Left lung (tissue), 10 donors: Measurements from ENCODE around the gene FKBP3. TPM values are rescaled to one million over a fixed set of nuclear protein-coding genes. Genes with fewer than 3 reads are reported as not detected.

Experiments used
- ATAC-seq: fragments of 200-7000 bp; cut with Tn5 transposase; one replicate; pipeline ENCODE4 v1.9.1; 2020; ENCODE audit warnings: moderate library complexity
- DNase-seq, 4 donors: peaks; one replicate each; pipeline ENCODE4 v3.0.0-alpha.2; 2013 to 2020
- H3K27ac ChIP-seq, 2 donors: fragments of 200-600 bp; sonication (generic) in 1 of 2; one replicate each; pipeline versions ENCODE4 v1.5.0 to v1.8.0; 2020 to 2021
- H3K27me3 ChIP-seq, 2 donors: fragments of 200-600 bp; sonication (generic) in 1 of 2; one replicate each; pipeline versions ENCODE4 v1.5.0 to v1.8.0; 2020 to 2021
- H3K36me3 ChIP-seq, 2 donors: fragments of 200-600 bp; sonication (generic) in 1 of 2; one replicate each; pipeline versions ENCODE4 v1.5.0 to v1.8.0; 2020 to 2021
- H3K4me1 ChIP-seq, 2 donors: fragments of 200-600 bp; one replicate each; pipeline ENCODE4 v1.8.0; 2021
- H3K4me3 ChIP-seq, 2 donors: fragments of 200-600 bp; sonication (generic) in 1 of 2; one replicate each; pipeline versions ENCODE4 v1.5.0 to v1.8.0; 2020 to 2021; ENCODE audit warnings: mild to moderate bottlenecking in 1 of 2
- H3K9me3 ChIP-seq, 2 donors: fragments of 200-600 bp; sonication (generic) in 1 of 2; one replicate each; pipeline versions ENCODE4 v1.5.0 to v1.8.0; 2020 to 2021
- CTCF ChIP-seq, 2 donors: fragments of 200-600 bp; sonication (generic) in 1 of 2; IDR thresholded peaks; one replicate each; pipeline versions ENCODE4 v1.5.0 to v1.8.0; 2021; ENCODE audit warnings: antibody characterized with exemption in 2 of 2
- intact Hi-C, 2 donors: fragments of 100-400 bp; cut with DNase I; formaldehyde crosslinking; loops; one replicate each; pipeline versions ENCODE4 v1.11.2 to v1.14.2; 2022
- polyA plus RNA-seq, 6 donors: library from polyadenylated mRNA; unstranded; fragments of 120-200 nt; gene quantifications; one replicate each; pipeline ENCODE4 v1.2.1, GENCODE V29; 2013; ENCODE audit not compliant: insufficient read length in 6 of 6
- total RNA-seq, 2 donors: library from RNA; stranded (reverse); fragmentation: NEBNext Ultra II Directional; extraction: Animal tissue kit (Norgen Biotek cat#: 25700); gene quantifications; one replicate each; pipeline ENCODE4 v1.2.1, GENCODE V29; 2021
- donor health status: DM: no; HTN: yes; CAD: no.
- donor health status: DM: no; HTN: no; CAD: no.

The FKBP3 gene
- total and polyA plus RNA-seq, 8 donors, result 37.1 to 114 (median 103) TPM

GRCh38 chr14:45120096-45120495 lies 14.2 kb downstream of the FKBP3 start:
- no peak for ATAC-seq
- no peak for DNase-seq
- Histone ChIP-seq H3K27me3 (no peaks in the 10 kb centered on the region), H3K4me1 (no peaks in the 10 kb centered on the region), H3K9me3 (no peaks in the 10 kb centered on the region), H3K4me3 (no peak overlapping the region), H3K27ac (no peak overlapping the region), H3K36me3 (peaks cover 0 to 99% of the 10 kb centered on the region in 2 donors)
- no peak for TF ChIP-seq CTCF (IDR thresholded peaks at IDR 0.05)
- intact Hi-C loops, result no loop called here

- no peaks in the 10 kb centered on the region for H3K4me1 ChIP-seq
- TF ChIP-seq CTCF (IDR thresholded peaks at IDR 0.05), result no peak
- no peak overlapping the region for H3K4me3 ChIP-seq
- H3K36me3 ChIP-seq, result peaks cover 0 to 99% of the 10 kb centered on the region in 2 donors
- intact Hi-C loops, result no loop called here
- ATAC-seq, result no peak
- no peak for DNase-seq
- no peaks in the 10 kb centered on the region for H3K27me3 ChIP-seq
- H3K9me3 ChIP-seq, result no peaks in the 10 kb centered on the region
- no peak overlapping the region for H3K27ac ChIP-seq
These were observed 15.7 kb downstream of the FKBP3 start for GRCh38 chr14:45118594-45118993.

- H3K9me3 ChIP-seq, result no peaks in the 10 kb centered on the region
- H3K4me1 ChIP-seq, result no peaks in the 10 kb centered on the region
- H3K36me3 ChIP-seq, result peaks cover 0 to 95% of the 10 kb centered on the region in 2 donors
- DNase-seq, result no peak
- ATAC-seq, result no peak
- no peaks in the 10 kb centered on the region for H3K27me3 ChIP-seq
- no peak overlapping the region for H3K27ac ChIP-seq
- TF ChIP-seq CTCF (IDR thresholded peaks at IDR 0.05), result no peak
- intact Hi-C loops, result no loop called here
- H3K4me3 ChIP-seq, result no peak overlapping the region
These were observed 20.0 kb downstream of the FKBP3 start for GRCh38 chr14:45114327-45114726.

GRCh38 chr14:45112896-45113781 lies 21.1 kb downstream of the FKBP3 start:
- TF ChIP-seq CTCF (IDR thresholded peaks at IDR 0.05), result no peak
- H3K4me3 ChIP-seq, result no peak overlapping the region
- H3K27ac ChIP-seq, result no peak overlapping the region
- H3K9me3 ChIP-seq, result no peaks in the 10 kb centered on the region
- intact Hi-C loops, result no loop called here
- no peaks in the 10 kb centered on the region for H3K4me1 ChIP-seq
- no peaks in the 10 kb centered on the region for H3K27me3 ChIP-seq
- no peak for ATAC-seq
- no peak for DNase-seq
- peaks cover 0 to 93% of the 10 kb centered on the region in 2 donors for H3K36me3 ChIP-seq

GRCh38 chr14:45104561-45104960 lies 29.7 kb downstream of the FKBP3 start:
- no peaks in the 10 kb centered on the region for H3K9me3 ChIP-seq
- ATAC-seq (no peak), DNase-seq (no peak)
- no peak overlapping the region for H3K4me3 ChIP-seq
- H3K4me1 ChIP-seq, result no peaks in the 10 kb centered on the region
- H3K27me3 ChIP-seq, result no peaks in the 10 kb centered on the region
- intact Hi-C loops, result no loop called here
- peaks cover 0 to 74% of the 10 kb centered on the region in 2 donors for H3K36me3 ChIP-seq
- TF ChIP-seq CTCF (IDR thresholded peaks at IDR 0.05), result no peak
- H3K27ac ChIP-seq, result no peak overlapping the region
